IPS-15b (cell line): ENCODE measurements around the gene MXD4.
A peak's percentile ranks its signal among the peaks of the same experiment; 100 is the strongest.

Source experiments
- H3K27me3 ChIP-seq: one replicate; pipeline ENCODE4 v1.6.1; 2013; ENCODE audit warnings: low read length; ENCODE audit not compliant: control insufficient read depth, insufficient read depth
- H3K36me3 ChIP-seq: one replicate; pipeline ENCODE4 v1.6.1; 2013; ENCODE audit warnings: low read length; ENCODE audit not compliant: control insufficient read depth, insufficient read depth
- H3K4me1 ChIP-seq: one replicate; pipeline ENCODE4 v1.6.1; 2013; ENCODE audit warnings: mild to moderate bottlenecking, low read length; ENCODE audit not compliant: control insufficient read depth, insufficient read depth
- H3K4me3 ChIP-seq: one replicate; pipeline ENCODE4 v1.5.1; 2013; ENCODE audit warnings: low read depth, low read length
- H3K9ac ChIP-seq: one replicate; pipeline ENCODE4 v1.6.1; 2013; ENCODE audit warnings: low read depth, mild to moderate bottlenecking, low read length
- H3K9me3 ChIP-seq: one replicate; pipeline ENCODE4 v1.6.1; 2013; ENCODE audit warnings: mild to moderate bottlenecking, low read length; ENCODE audit not compliant: control insufficient read depth, insufficient read depth

Gene MXD4

DNA sequence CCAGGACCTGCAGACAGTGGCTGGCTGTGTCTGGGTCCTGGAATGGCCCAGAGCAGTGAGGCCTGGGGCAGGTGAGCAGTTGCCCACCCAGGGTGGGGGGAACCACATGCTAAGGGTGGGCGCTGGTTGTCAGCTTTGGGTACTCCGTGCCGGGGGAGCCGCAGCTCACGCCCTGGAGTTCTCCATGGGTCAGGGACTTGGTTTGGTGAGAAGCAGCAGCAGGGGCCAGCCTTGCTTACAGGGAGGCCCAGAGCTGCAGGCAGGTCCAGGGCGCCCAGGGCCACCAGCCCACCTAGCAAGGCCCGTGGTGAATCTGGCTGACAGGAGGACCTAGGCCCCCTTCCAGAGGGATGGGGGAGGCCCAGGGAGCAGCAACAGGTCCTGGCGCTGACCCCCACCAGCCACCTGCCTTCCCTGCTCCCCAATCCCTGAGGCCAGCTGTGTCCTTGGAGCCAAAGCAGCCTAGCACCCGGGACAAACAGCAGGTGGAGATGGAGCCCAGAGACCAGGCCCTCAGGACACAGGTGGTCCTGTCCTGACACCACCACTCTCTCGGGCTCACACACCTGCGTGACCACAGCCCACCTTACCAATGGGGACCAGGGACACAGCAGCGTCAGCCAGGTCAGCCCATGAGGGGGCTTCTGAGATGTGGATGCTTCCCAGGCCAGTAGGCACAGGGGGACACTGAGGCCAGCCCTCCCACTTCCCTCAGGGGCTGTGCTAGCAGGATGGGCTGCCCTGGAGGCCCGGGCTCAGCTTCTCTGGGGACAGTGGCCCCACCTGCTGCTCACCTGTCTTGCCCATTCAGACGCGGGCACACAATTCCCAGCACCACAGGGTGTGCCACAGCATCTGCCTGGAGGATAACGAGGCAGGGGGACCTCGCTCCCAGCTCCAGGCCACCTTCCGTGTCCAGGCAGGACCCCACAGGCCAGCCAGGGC is 3.5 kb downstream of the MXD4 start:
- peaks cover 11% of the 10 kb centered on the region for H3K36me3 ChIP-seq
- no peak overlapping the region for H3K4me3 ChIP-seq
- H3K9ac ChIP-seq = peak overlapping the region; percentile 26
- no peaks in the 10 kb centered on the region for H3K27me3 ChIP-seq
- no peaks in the 10 kb centered on the region for H3K9me3 ChIP-seq
- H3K4me1 ChIP-seq = no peaks in the 10 kb centered on the region

DNA sequence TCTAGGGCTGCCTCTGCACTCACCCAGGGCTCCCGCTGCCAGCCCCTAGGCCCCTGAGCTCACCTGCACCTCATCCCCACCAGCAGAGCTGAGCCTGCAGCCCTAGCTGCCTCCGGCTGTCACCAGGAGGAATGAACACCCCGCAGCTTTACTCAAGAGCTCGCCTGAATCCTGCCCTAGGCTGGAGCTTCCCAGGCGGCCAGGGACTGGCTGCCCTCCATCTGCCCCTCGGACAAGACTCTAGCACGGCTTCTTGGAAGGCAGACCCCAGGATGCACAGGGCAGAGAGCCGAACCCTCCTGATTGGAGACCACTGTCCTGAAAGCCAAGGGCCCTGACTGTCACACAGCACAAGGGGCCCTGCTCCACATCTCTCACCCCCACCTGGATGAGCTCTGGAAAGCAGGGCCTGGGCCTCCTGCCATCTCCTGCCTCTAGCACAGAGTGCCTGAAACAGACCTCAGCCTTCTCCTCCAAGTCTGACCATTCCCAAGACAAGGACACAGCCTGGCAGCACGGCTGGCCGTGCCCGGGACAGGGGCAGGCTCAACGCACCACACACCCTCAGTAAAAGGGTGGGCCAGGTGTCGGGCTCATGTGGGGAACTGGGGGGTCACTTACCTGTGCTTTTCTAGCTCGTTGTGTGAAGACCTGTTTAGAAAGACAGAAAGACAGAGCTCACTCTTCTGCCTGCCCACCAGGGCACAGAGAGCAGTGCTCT is 4.4 kb downstream of the MXD4 start:
- H3K9ac ChIP-seq = no peak overlapping the region

DNA sequence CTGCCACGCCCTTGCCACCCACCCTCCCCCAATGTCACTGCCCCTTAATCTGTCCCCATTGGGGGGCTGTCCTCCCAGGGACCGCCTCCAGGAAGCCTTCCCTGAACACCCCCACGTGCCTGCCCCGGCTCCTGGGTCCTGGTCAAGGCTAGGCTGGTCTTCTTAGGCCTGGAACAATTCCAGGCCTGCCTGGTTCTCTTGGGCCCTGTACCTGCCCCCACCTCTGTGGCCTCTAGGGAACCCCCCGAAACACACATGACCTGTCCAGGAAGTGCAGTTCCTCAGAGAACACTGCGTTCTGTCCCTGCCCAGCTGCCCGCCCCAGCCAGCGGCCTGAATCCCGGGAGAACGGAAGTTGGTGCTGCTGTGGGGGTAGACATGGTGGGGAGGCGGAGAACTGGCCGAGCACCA is 5.1 kb downstream of the MXD4 start:
- H3K9ac ChIP-seq = no peak overlapping the region
- no peaks in the 10 kb centered on the region for H3K9me3 ChIP-seq
- no peaks in the 10 kb centered on the region for H3K4me1 ChIP-seq
- no peak overlapping the region for H3K4me3 ChIP-seq
- no peaks in the 10 kb centered on the region for H3K27me3 ChIP-seq
- peaks cover 11% of the 10 kb centered on the region for H3K36me3 ChIP-seq

More for the DNA sequence above, 4.4 kb downstream of the MXD4 start:
- Histone ChIP-seq H3K27me3 (no peaks in the 10 kb centered on the region), H3K9me3 (no peaks in the 10 kb centered on the region), H3K36me3 (peaks cover 11% of the 10 kb centered on the region), H3K4me1 (no peaks in the 10 kb centered on the region), H3K4me3 (no peak overlapping the region)

DNA sequence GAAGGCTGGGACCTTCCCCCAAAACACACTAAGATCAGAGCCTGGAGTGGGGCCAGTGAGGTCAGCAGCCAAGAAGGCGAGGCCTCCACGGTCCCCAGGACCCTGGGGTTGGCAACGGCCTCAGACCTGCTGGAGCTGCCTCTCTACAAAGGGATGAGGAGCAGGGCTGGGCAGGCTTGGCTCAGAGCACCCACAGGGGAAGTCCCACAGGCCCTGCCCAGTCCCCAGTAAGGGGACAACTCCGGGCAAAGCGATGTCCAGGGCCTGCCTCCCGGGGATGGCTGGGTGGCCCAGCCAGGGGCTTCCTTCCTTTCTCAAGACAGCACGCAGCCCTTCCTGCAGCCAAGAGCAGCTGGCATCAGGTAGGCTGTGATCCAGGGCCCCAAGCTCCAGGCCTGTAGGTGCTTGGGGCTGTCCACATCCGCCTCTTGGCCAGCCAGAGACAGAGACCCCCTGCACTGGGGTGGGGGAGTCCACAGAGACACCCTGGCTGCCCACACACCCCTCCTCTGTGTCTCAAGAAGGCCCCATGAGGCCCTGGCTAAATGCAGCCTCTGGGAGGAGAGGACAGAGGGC is 5.7 kb downstream of the MXD4 start:
- no peaks in the 10 kb centered on the region for H3K4me1 ChIP-seq
- H3K4me3 ChIP-seq = no peak overlapping the region
- peaks cover 11% of the 10 kb centered on the region for H3K36me3 ChIP-seq
- H3K9me3 ChIP-seq = no peaks in the 10 kb centered on the region
- no peak overlapping the region for H3K9ac ChIP-seq
- H3K27me3 ChIP-seq = no peaks in the 10 kb centered on the region

DNA sequence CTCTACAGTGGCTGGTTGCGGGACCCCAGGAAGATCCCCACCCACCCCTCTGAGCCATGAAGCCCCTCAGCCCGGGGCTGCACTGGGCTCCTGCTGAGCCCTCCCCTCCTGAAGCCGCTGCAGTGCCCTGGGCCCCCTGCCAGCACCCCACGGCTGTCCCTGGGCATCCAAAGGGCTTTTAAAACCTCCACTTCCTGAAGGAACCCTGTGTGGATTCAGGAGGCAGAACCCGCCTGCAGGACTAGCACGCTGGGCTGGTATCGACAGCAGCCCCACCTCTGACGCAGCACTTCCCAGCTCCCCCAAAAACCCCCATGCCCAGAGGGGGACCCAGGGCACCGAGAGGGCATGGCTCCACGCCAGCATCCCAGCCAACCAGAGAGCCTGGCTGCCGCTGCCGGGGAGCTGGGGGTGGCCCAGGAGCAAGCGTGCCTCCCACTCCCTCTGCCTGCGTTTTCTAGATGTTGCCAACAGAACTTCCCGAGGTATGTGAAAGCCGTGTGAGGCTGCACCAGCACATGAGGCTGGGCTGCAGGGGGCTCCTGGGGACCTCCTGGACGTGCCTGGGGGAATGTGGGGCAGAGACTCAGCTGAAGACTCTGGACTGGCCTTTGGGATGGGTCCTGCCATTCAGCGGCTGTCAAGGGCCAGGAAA is 6.3 kb downstream of the MXD4 start:
- H3K9me3 ChIP-seq = no peaks in the 10 kb centered on the region
- peaks cover 12% of the 10 kb centered on the region for H3K36me3 ChIP-seq
- no peak overlapping the region for H3K4me3 ChIP-seq
- no peak overlapping the region for H3K9ac ChIP-seq
- no peaks in the 10 kb centered on the region for H3K4me1 ChIP-seq
- H3K27me3 ChIP-seq = no peaks in the 10 kb centered on the region

DNA sequence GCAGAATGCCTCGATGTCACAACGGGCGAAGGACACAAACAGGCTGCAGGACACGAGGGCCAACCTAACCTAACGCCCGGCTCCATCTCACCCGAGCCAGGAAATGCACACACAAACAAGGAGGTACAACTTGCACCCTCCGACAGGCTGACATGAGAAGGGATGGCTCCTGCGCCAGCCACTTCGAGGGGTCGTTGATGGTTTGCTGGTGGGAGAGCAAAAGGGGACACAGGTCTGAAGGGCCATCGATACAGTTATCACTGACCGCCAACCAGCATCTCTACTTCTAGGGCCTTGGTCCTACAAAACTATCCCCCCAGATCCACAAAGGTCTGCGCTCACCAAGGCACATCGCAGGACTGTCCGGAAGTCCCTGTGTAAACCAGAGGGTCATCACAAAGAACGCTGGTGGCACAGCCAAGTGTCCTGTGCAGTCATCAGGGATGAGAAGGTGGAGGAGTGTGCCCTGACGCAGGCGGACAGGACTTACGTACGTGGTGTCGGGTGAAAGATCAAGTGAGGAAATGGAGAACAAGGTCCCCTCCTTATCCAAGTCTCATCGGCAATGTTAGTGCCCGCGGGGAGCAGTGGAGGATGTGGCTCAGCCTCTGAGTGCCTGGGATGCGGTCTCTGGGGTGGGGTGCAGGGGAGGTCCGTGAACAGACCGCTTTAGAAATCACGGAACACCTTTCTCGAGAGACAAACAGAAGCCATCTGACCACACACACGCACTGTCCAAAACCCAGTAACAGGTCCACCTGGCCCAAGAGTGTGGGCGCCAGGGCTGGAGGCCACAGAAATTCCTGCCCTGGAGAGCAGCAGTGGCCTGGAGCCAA is 7.0 kb downstream of the MXD4 start:
- no peaks in the 10 kb centered on the region for H3K4me1 ChIP-seq
- no peaks in the 10 kb centered on the region for H3K9me3 ChIP-seq
- H3K9ac ChIP-seq = no peak overlapping the region
- H3K27me3 ChIP-seq = no peaks in the 10 kb centered on the region
- H3K36me3 ChIP-seq = peaks cover 13% of the 10 kb centered on the region
- H3K4me3 ChIP-seq = no peak overlapping the region

DNA sequence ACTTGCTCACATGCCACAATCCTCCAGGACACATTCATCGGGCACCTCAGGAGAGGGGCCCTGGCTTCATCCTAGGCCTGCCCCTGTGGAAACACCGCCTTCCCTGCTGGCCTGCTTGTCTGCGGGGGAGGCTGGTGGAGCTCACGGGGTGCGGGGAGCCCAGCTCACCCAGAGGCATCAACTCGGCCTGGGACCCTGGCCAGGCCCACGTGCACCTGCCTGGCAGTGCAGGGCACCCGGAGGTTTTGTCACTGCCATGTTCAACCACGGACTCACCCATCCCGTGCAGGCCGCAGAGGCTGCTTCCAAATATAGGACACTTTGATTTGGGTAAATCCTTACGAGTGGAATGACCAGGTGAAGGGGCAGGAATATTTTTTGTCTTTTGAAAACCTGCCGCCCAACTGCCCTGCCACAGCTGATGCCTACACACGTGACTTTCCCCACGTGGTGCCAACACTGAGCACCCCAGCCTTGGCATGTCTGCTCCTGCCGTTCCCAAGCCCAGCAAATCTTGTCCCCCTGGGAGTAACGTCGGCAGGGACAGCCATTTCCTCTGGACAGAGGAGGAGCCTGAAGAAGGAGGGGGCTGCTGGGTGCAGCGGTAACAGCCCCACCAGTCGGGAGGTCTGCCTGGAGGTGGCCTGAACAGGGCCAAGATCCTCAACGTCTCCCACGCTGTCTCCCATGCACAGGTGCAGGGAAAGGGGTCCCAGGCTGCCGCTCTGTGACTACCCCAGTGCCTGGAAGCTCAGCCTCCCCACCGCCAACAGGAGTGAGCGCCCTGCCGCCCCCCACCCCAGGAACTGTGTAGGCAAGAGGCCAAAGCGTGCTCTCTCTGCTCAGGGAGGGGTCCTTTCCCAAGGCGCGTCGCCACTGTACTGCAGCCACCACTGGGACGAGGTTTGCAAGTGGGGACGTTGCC is 8.5 kb downstream of the MXD4 start:
- H3K36me3 ChIP-seq = peaks cover 7% of the 10 kb centered on the region

DNA sequence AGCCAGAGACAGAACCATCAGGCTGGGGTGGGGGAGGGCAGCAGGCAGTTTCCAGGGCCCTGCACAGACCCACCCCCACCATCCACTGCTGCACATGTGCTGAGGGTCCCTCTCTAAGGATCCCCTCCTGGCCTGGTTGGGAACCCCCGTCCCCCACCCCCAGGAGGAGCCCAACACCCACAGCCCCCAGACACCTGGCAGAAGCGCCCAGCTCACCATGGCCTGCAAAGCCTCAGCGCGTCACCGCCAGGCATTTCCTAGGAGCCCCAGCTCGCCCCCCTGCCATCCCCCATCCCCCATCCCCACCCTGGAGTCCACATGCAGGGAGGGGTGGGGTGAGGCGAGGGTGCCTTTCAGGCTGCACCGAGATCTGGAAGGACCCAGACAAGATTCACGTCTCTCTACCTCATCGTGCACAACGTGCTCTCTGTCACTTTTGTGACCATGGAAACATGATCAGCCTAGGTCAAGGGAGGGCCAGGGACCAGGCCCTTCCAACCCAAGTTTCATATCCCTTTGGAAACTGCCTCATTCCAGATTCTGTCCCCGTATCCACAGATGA is 9.3 kb downstream of the MXD4 start:
- peaks cover 6% of the 10 kb centered on the region for H3K36me3 ChIP-seq

More for the DNA sequence above, 8.5 kb downstream of the MXD4 start:
- H3K4me3 ChIP-seq = no peak overlapping the region
- H3K9ac ChIP-seq = no peak overlapping the region
- H3K27me3 ChIP-seq = no peaks in the 10 kb centered on the region
- H3K9me3 ChIP-seq = no peaks in the 10 kb centered on the region
- no peaks in the 10 kb centered on the region for H3K4me1 ChIP-seq

DNA sequence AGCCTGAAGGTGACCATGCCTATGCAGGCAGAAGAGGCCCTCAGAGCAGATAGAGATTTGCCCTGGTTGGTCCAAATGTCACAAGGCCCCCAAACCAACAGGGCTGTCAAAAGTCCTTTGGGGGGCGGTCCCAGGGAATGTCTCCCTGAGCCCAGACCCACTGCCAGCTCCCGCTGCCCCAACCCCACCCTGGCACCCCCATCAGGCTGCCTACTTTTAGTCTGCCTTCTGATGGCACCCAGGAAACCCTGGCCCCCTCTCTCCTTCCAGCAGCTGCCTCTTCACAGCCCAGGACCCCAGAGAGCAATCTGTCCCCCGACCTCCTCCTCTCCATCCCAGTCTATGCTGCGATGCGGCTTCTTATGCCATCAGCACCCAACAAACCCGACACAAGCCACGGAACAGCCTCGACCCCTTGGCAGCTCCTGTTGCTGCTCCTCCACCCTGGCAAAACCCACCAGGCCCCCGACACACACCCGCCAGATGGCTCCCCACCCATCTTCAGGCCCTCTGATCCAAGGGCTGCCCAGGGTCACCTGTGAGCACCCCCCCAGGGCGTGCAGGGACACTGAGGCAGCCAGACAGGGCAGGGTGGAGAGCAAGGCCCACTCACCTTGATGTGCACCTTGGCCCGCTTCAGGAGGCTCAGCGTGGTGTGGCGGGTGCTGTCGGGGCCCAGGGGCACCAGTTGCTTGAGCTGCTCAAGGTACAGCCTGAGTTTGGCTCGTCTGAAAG is 9.9 kb downstream of the MXD4 start:
- H3K9ac ChIP-seq = no peak overlapping the region
- H3K36me3 ChIP-seq = peaks cover 6% of the 10 kb centered on the region
- H3K9me3 ChIP-seq = no peaks in the 10 kb centered on the region
- no peaks in the 10 kb centered on the region for H3K4me1 ChIP-seq
- no peaks in the 10 kb centered on the region for H3K27me3 ChIP-seq
- H3K4me3 ChIP-seq = no peak overlapping the region

More for the DNA sequence above, 9.3 kb downstream of the MXD4 start:
- H3K4me1 ChIP-seq = no peaks in the 10 kb centered on the region
- no peaks in the 10 kb centered on the region for H3K27me3 ChIP-seq
- no peak overlapping the region for H3K9ac ChIP-seq
- no peaks in the 10 kb centered on the region for H3K9me3 ChIP-seq
- no peak overlapping the region for H3K4me3 ChIP-seq
